Loucy (cell line): ENCODE measurements around the gene SGMS1.

Source experiments
- H2AFZ ChIP-seq: fragments of 200-600 bp; sonication (generic); 2 replicates; pipeline ENCODE4 v1.6.0; 2016; ENCODE audit warnings: antibody characterized with exemption, mild to moderate bottlenecking, low read length, moderate library complexity
- H3F3A ChIP-seq: fragments of 200-600 bp; 2 replicates; pipeline ENCODE4 v1.6.0; 2016; ENCODE audit warnings: antibody characterized with exemption, low read depth, mild to moderate bottlenecking
- H3K27me3 ChIP-seq: fragments of 200-600 bp; sonication (generic); 2 replicates; pipeline ENCODE4 v1.6.1; 2014; ENCODE audit warnings: low read length, mild to moderate bottlenecking; ENCODE audit not compliant: insufficient read depth, poor library complexity, severe bottlenecking
- H3K36me3 ChIP-seq: fragments of 200-600 bp; sonication (generic); 2 replicates; pipeline ENCODE4 v1.6.1; 2016; ENCODE audit warnings: low read length; ENCODE audit not compliant: insufficient read depth
- H3K4me1 ChIP-seq: fragments of 200-600 bp; sonication (generic); 2 replicates; pipeline ENCODE4 v1.5.1; 2014; ENCODE audit warnings: low read length, mild to moderate bottlenecking; ENCODE audit not compliant: insufficient read depth, poor library complexity, severe bottlenecking
- H3K4me2 ChIP-seq: fragments of 200-600 bp; sonication (generic); 2 replicates; pipeline ENCODE4 v1.6.0; 2014; ENCODE audit warnings: antibody characterized with exemption, low read length, low read depth, mild to moderate bottlenecking; ENCODE audit not compliant: poor library complexity, severe bottlenecking
- H3K4me3 ChIP-seq: fragments of 200-600 bp; sonication (generic); 2 replicates; pipeline ENCODE4 v1.5.1; 2014; ENCODE audit warnings: low read length, mild to moderate bottlenecking, mixed read lengths; ENCODE audit not compliant: poor library complexity, severe bottlenecking
- H3K79me2 ChIP-seq: fragments of 200-600 bp; sonication (generic); 2 replicates; pipeline ENCODE4 v1.6.1; 2014; ENCODE audit warnings: low read length; ENCODE audit not compliant: insufficient read depth
- H3K9ac ChIP-seq: fragments of 200-600 bp; sonication (generic); 2 replicates; pipeline ENCODE4 v1.6.0; 2014; ENCODE audit warnings: mild to moderate bottlenecking, low read depth, low read length, moderate library complexity; ENCODE audit not compliant: poor library complexity, severe bottlenecking
- H3K9me2 ChIP-seq: fragments of 200-600 bp; sonication (generic); replicated peaks from 2 replicates; pipeline ENCODE4 v1.6.1; 2016; ENCODE audit warnings: low read depth, low read length, mixed read lengths
- H3K9me3 ChIP-seq: fragments of 200-600 bp; sonication (generic); 2 replicates; pipeline ENCODE4 v1.6.1; 2014; ENCODE audit warnings: mild to moderate bottlenecking, antibody characterized with exemption, low read length, low read depth; ENCODE audit not compliant: insufficient read depth
- H4K20me1 ChIP-seq: fragments of 200-600 bp; sonication (generic); 2 replicates; pipeline ENCODE4 v1.6.0; 2014; ENCODE audit warnings: antibody characterized with exemption, low read length, mild to moderate bottlenecking; ENCODE audit not compliant: insufficient read depth, poor library complexity, severe bottlenecking
- EZH2phosphoT487 ChIP-seq: fragments of 200-600 bp; IDR thresholded peaks from 2 replicates; pipeline ENCODE4 v1.6.1; 2018; ENCODE audit warnings: antibody characterized with exemption, mild to moderate bottlenecking, moderate library complexity, borderline replicate concordance
- TF ChIP-seq, protein P1 (sequence below): fragments of 200-600 bp; sonication (generic); conservative IDR thresholded peaks from 2 replicates; pipeline ENCODE4 v1.5.1; 2014; ENCODE audit warnings: mild to moderate bottlenecking, antibody characterized with exemption, low read length

Gene SGMS1

GRCh38 chr10:50281210-50281966, 342.4 kb downstream of the SGMS1 start:
- H3K4me3 ChIP-seq = no peak overlapping the region
- TF ChIP-seq EZH2phosphoT487 = no peak
- H2AFZ ChIP-seq = no peak overlapping the region

DNA sequence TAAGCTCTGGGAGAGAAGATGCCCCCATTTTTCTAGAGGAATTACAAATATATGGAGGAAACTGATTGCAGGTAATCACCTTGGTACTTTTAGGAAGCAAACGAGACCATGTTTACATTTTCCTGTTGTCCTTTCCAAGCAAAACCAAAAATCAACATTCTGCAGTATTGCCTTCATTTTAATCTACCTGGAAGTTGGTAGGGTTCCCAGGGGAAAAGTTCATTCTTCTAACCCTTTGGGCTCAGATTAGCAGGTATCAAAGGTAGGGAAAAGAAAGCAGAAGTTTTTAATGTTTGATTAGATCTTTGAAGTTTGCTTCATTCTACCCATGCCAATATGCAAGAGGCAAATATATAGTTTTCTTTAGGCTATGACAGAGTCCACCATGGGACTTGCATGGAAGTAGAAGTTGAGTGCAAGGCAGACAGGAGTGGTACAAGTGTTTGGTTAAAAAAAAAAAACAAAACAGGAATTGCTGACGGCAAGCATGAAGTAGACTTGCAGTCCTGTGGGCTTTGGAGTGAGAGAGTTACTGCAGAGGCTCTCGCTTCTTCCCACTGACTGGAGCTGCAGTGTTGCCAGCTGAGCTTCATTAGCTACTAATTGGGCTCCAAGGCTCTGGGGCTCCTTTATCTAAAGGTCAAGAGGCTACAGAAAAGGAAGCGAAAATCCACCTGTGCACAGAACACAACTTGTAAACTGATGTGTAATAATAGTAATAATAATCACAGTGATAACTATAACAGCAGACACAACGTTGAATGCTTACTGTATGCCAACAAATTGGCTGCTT, 343.5 kb downstream of the SGMS1 start:
- no peaks in the 10 kb centered on the region for H4K20me1 ChIP-seq
- no peaks in the 10 kb centered on the region for H3F3A ChIP-seq
- no peaks in the 10 kb centered on the region for H3K9me2 ChIP-seq
- H2AFZ ChIP-seq = no peak overlapping the region
- H3K36me3 ChIP-seq = no peaks in the 10 kb centered on the region
- H3K9me3 ChIP-seq = no peaks in the 10 kb centered on the region
- H3K4me2 ChIP-seq = no peak overlapping the region
- no peaks in the 10 kb centered on the region for H3K79me2 ChIP-seq
- TF ChIP-seq EZH2phosphoT487 = no peak
- TF ChIP-seq, protein P1, sequence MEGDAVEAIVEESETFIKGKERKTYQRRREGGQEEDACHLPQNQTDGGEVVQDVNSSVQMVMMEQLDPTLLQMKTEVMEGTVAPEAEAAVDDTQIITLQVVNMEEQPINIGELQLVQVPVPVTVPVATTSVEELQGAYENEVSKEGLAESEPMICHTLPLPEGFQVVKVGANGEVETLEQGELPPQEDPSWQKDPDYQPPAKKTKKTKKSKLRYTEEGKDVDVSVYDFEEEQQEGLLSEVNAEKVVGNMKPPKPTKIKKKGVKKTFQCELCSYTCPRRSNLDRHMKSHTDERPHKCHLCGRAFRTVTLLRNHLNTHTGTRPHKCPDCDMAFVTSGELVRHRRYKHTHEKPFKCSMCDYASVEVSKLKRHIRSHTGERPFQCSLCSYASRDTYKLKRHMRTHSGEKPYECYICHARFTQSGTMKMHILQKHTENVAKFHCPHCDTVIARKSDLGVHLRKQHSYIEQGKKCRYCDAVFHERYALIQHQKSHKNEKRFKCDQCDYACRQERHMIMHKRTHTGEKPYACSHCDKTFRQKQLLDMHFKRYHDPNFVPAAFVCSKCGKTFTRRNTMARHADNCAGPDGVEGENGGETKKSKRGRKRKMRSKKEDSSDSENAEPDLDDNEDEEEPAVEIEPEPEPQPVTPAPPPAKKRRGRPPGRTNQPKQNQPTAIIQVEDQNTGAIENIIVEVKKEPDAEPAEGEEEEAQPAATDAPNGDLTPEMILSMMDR = no peak
- H3K9ac ChIP-seq = no peak overlapping the region
- no peaks in the 10 kb centered on the region for H3K4me1 ChIP-seq
- H3K4me3 ChIP-seq = no peak overlapping the region
- H3K27me3 ChIP-seq = peaks cover 6% of the 10 kb centered on the region

More at GRCh38 chr10:50281210-50281966, 342.4 kb downstream of the SGMS1 start:
- Histone ChIP-seq H3K79me2 (no peaks in the 10 kb centered on the region), H3K4me1 (no peaks in the 10 kb centered on the region), H3K27me3 (peaks cover 6% of the 10 kb centered on the region), H3K9me3 (no peaks in the 10 kb centered on the region), H3K4me2 (no peak overlapping the region), H3F3A (no peaks in the 10 kb centered on the region), H3K9me2 (no peaks in the 10 kb centered on the region), H3K9ac (no peak overlapping the region), H3K36me3 (no peaks in the 10 kb centered on the region), H4K20me1 (no peaks in the 10 kb centered on the region)

DNA sequence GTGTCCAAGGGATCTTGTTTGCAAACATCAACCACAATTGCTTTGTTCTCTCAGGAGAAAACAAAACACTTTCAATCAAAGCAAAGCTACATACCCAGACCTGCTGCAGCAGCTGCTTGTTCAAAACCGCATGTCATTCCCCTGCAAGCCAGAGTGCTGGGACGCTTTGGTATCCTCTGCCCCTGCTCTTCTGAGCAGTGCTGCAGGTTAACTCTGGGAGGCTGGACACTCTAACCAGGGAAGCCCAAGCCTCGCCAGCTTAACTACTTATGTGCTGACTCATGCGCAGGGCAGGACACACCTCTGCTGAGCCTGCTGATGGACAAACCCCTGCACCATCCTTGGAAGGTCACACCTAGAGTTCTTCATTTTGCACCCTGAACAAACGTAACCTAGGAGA, 344.3 kb downstream of the SGMS1 start:
- no peaks in the 10 kb centered on the region for H3K4me1 ChIP-seq
- no peaks in the 10 kb centered on the region for H3K9me2 ChIP-seq
- no peak overlapping the region for H3K4me2 ChIP-seq
- peaks cover 6% of the 10 kb centered on the region for H3K27me3 ChIP-seq
- H3K79me2 ChIP-seq = no peaks in the 10 kb centered on the region
- no peaks in the 10 kb centered on the region for H3K36me3 ChIP-seq
- no peak overlapping the region for H3K4me3 ChIP-seq
- H3K9ac ChIP-seq = no peak overlapping the region
- no peaks in the 10 kb centered on the region for H4K20me1 ChIP-seq
- no peaks in the 10 kb centered on the region for H3F3A ChIP-seq
- TF ChIP-seq EZH2phosphoT487 = no peak
- TF ChIP-seq, protein P1 = no peak
- no peaks in the 10 kb centered on the region for H3K9me3 ChIP-seq
- no peak overlapping the region for H2AFZ ChIP-seq
